Neural cell (in vitro differentiated cells): ENCODE data around the gene ERP27. TPM values are rescaled to one million over a fixed set of nuclear protein-coding genes. Genes with fewer than 3 reads are reported as not detected.

ENCODE experiments used
- H2AFZ ChIP-seq: fragments of 200-600, 300-800 bp; sonication (generic), shearing (Covaris generic); 2 replicates; pipeline ENCODE4 v1.6.0; 2014; ENCODE audit warnings: low read depth, mild to moderate bottlenecking, antibody characterized with exemption, low read length, moderate library complexity
- H3F3A ChIP-seq: fragments of 200-600 bp; shearing (Covaris generic); 2 replicates; pipeline ENCODE4 v1.6.1; 2016; ENCODE audit warnings: mild to moderate bottlenecking, moderate library complexity, mixed read lengths, antibody characterized with exemption, low read length; ENCODE audit not compliant: insufficient read depth, poor library complexity, severe bottlenecking
- H3K27ac ChIP-seq: fragments of 200-600, 300-800 bp; sonication (generic), shearing (Covaris generic); 2 replicates; pipeline ENCODE4 v1.5.1; 2014; ENCODE audit warnings: mild to moderate bottlenecking, low read length, moderate library complexity
- H3K27me3 ChIP-seq: fragments of 300-800, 200-600 bp; sonication (generic), shearing (Covaris generic); 2 replicates; pipeline ENCODE4 v1.6.0; 2014; ENCODE audit warnings: mild to moderate bottlenecking, low read depth, low read length, moderate library complexity; ENCODE audit not compliant: insufficient read depth
- H3K36me3 ChIP-seq: fragments of 300-800, 200-600 bp; sonication (generic), shearing (Covaris generic); 2 replicates; pipeline ENCODE4 v1.5.1; 2014; ENCODE audit warnings: mild to moderate bottlenecking, antibody characterized with exemption, low read length, moderate library complexity; ENCODE audit not compliant: insufficient read depth
- H3K4me2 ChIP-seq: fragments of 300-800, 200-600 bp; sonication (generic), shearing (Covaris generic); 2 replicates; pipeline ENCODE4 v1.6.0; 2014; ENCODE audit warnings: mild to moderate bottlenecking, low read length
- H3K4me3 ChIP-seq: fragments of 300-800, 200-600 bp; sonication (generic), shearing (Covaris generic); 2 replicates; pipeline ENCODE4 v1.5.1; 2014; ENCODE audit warnings: mild to moderate bottlenecking, low read length, moderate library complexity
- H3K79me2 ChIP-seq: fragments of 200-600 bp; shearing (Covaris generic); replicated peaks from 2 replicates; pipeline ENCODE4 v1.6.0; 2014; ENCODE audit warnings: mild to moderate bottlenecking, low read length, moderate library complexity; ENCODE audit not compliant: insufficient read depth
- H3K9ac ChIP-seq: fragments of 300-800, 200-600 bp; sonication (generic), shearing (Covaris generic); 2 replicates; pipeline ENCODE4 v1.6.1; 2016; ENCODE audit warnings: mild to moderate bottlenecking, low read length, mixed read lengths
- H3K9me2 ChIP-seq: fragments of 200-600 bp; shearing (Covaris generic); 2 replicates; pipeline ENCODE4 v1.6.1; 2016; ENCODE audit warnings: mild to moderate bottlenecking, low read length, mixed read lengths; ENCODE audit not compliant: insufficient read depth
- H3K9me3 ChIP-seq: fragments of 200-600, 300-800 bp; sonication (generic), shearing (Covaris generic); 2 replicates; pipeline ENCODE4 v1.6.1; 2016; ENCODE audit warnings: mild to moderate bottlenecking, mixed run types, low read length, moderate library complexity, mixed read lengths
- H4K20me1 ChIP-seq: fragments of 200-600 bp; shearing (Covaris generic); 2 replicates; pipeline ENCODE4 v1.6.1; 2016; ENCODE audit warnings: mild to moderate bottlenecking, mixed run types; ENCODE audit not compliant: insufficient read depth
- EP300 ChIP-seq: fragments of 450-650 bp; conservative IDR thresholded peaks from 2 replicates; pipeline ENCODE4 v1.6.1; 2014; ENCODE audit warnings: antibody characterized with exemption, mild to moderate bottlenecking, moderate library complexity; ENCODE audit not compliant: poor library complexity, severe bottlenecking
- EZH2 ChIP-seq: fragments of 200-600, 300-800 bp; shearing (Covaris generic), sonication (generic); IDR thresholded peaks from 2 replicates; pipeline ENCODE4 v1.6.1; 2014; ENCODE audit warnings: antibody characterized with exemption, low read length, borderline replicate concordance, mild to moderate bottlenecking; ENCODE audit not compliant: insufficient read depth, poor library complexity, severe bottlenecking
- MXI1 ChIP-seq: fragments of 450-650 bp; conservative IDR thresholded peaks from 2 replicates; pipeline ENCODE4 v1.6.1; 2014; ENCODE audit warnings: antibody characterized with exemption, mild to moderate bottlenecking; ENCODE audit not compliant: poor library complexity, severe bottlenecking
- POLR2AphosphoS5 ChIP-seq: IDR thresholded peaks from 2 replicates; pipeline ENCODE4 v1.6.1; 2012
- RAD21 ChIP-seq: fragments of 450-650 bp; conservative IDR thresholded peaks from 2 replicates; pipeline ENCODE4 v1.6.1; 2014; ENCODE audit warnings: antibody characterized with exemption, mild to moderate bottlenecking, moderate library complexity
- REST ChIP-seq: IDR thresholded peaks from 2 replicates; pipeline ENCODE4 v1.6.1; 2012; ENCODE audit warnings: borderline replicate concordance
- SMC3 ChIP-seq: fragments of 450-650 bp; conservative IDR thresholded peaks from 2 replicates; pipeline ENCODE4 v1.6.1; 2014; ENCODE audit warnings: antibody characterized with exemption, mild to moderate bottlenecking, moderate library complexity; ENCODE audit not compliant: poor library complexity
- TAF1 ChIP-seq: IDR thresholded peaks from 2 replicates; pipeline ENCODE4 v1.6.1; 2012; ENCODE audit warnings: low read depth
- polyA plus RNA-seq: library from polyadenylated mRNA; depleted of rRNA; stranded (reverse); fragments of >200 nt; gene quantifications from 2 replicates; pipeline ENCODE4 v1.2.3, GENCODE V29; 2014
- TF ChIP-seq, protein P1 (sequence below): fragments of 450-650 bp; IDR thresholded peaks from 2 replicates; pipeline ENCODE4 v1.5.1; 2014; ENCODE audit warnings: antibody characterized with exemption, mild to moderate bottlenecking, moderate library complexity; ENCODE audit not compliant: poor library complexity, severe bottlenecking

The ERP27 gene
- polyA plus RNA-seq, 1 donor from 2014 or later: not detected

GRCh38 chr12:14946861-14947260 lies 8.5 kb upstream of the ERP27 start:
- no peak for TF ChIP-seq EZH2
- TF ChIP-seq EP300: no peak
- no peak for TF ChIP-seq SMC3
- no peak for TF ChIP-seq POLR2AphosphoS5
- no peak for TF ChIP-seq TAF1
- no peak for TF ChIP-seq MXI1
- TF ChIP-seq, protein P1, sequence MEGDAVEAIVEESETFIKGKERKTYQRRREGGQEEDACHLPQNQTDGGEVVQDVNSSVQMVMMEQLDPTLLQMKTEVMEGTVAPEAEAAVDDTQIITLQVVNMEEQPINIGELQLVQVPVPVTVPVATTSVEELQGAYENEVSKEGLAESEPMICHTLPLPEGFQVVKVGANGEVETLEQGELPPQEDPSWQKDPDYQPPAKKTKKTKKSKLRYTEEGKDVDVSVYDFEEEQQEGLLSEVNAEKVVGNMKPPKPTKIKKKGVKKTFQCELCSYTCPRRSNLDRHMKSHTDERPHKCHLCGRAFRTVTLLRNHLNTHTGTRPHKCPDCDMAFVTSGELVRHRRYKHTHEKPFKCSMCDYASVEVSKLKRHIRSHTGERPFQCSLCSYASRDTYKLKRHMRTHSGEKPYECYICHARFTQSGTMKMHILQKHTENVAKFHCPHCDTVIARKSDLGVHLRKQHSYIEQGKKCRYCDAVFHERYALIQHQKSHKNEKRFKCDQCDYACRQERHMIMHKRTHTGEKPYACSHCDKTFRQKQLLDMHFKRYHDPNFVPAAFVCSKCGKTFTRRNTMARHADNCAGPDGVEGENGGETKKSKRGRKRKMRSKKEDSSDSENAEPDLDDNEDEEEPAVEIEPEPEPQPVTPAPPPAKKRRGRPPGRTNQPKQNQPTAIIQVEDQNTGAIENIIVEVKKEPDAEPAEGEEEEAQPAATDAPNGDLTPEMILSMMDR: no peak
- no peak for TF ChIP-seq RAD21
- no peak for TF ChIP-seq REST
- H3F3A ChIP-seq: no peaks in the 10 kb centered on the region
- no peak overlapping the region for H3K4me2 ChIP-seq
- H3K9ac ChIP-seq: no peak overlapping the region
- no peak overlapping the region for H2AFZ ChIP-seq
- H3K9me2 ChIP-seq: no peaks in the 10 kb centered on the region
- no peaks in the 10 kb centered on the region for H4K20me1 ChIP-seq
- no peaks in the 10 kb centered on the region for H3K36me3 ChIP-seq
- no peaks in the 10 kb centered on the region for H3K27me3 ChIP-seq
- H3K27ac ChIP-seq: no peak overlapping the region
- H3K79me2 ChIP-seq: no peaks in the 10 kb centered on the region
- no peak overlapping the region for H3K4me3 ChIP-seq
- H3K9me3 ChIP-seq: no peaks in the 10 kb centered on the region

- Histone ChIP-seq H3K79me2 (no peaks in the 10 kb centered on the region), H3K9me3 (no peaks in the 10 kb centered on the region), H3F3A (no peaks in the 10 kb centered on the region), H3K9ac (no peak overlapping the region), H3K36me3 (no peaks in the 10 kb centered on the region), H3K27ac (no peak overlapping the region), H3K4me3 (no peak overlapping the region), H3K9me2 (no peaks in the 10 kb centered on the region), H2AFZ (no peak overlapping the region), H4K20me1 (no peaks in the 10 kb centered on the region), H3K4me2 (no peak overlapping the region), H3K27me3 (no peaks in the 10 kb centered on the region)
- TF ChIP-seq MXI1 (no peak), RAD21 (no peak), EP300 (no peak), TAF1 (no peak), SMC3 (no peak), REST (no peak), POLR2AphosphoS5 (no peak), EZH2 (no peak)
- TF ChIP-seq, protein P1: no peak
These were observed 7.8 kb upstream of the ERP27 start for GRCh38 chr12:14946162-14946561.
